Endothelial cell of umbilical vein (primary cell): ENCODE results near the gene STXBP2. TPM values are rescaled to one million over a fixed set of nuclear protein-coding genes. Genes with fewer than 3 reads are reported as not detected.

ENCODE experiments used
- BruUV-seq: library from RNA; stranded (reverse); fragments of 400-500 nt; replicated peaks from 2 replicates; lab custom pipeline; 2021; lab: Mats Ljungman, UMichigan
- CTCF ChIA-PET: fragments of 300-600, 350-600 bp; sonication (Branson Sonifier 250); formaldehyde crosslinking; loops from one replicate; lab custom pipeline; 2021; ENCODE audit warnings: antibody characterized with exemption, inconsistent platforms; lab: Charles Lee
- POLR2A ChIA-PET: fragments of 300-600, 350-600 bp; sonication (Branson Sonifier 250); formaldehyde crosslinking; loops from one replicate; lab custom pipeline; 2021; ENCODE audit warnings: antibody characterized with exemption, inconsistent platforms; lab: Charles Lee
- DNase-seq: peaks from one replicate; pipeline ENCODE4 v3.0.0-alpha.2; 2011; ENCODE audit warnings: low read depth, low spot score
- FAIRE-seq: peaks from 2 replicates; lab custom pipeline; 2011; peaks lifted over from hg19 to GRCh38; lab: Jason Lieb, UNC
- H2AFZ ChIP-seq: 2 replicates; pipeline ENCODE4 v1.6.0; 2012; ENCODE audit warnings: low read depth, low read length, control low read depth, inconsistent platforms
- H3K27ac ChIP-seq: 2 replicates; pipeline ENCODE4 v1.5.1; 2011; ENCODE audit warnings: low read depth, mild to moderate bottlenecking, control low read depth, low read length, moderate library complexity; ENCODE audit not compliant: insufficient read depth
- H3K27me3 ChIP-seq, 2 experiments: 2 replicates each; pipeline versions ENCODE4 v1.6.0 to v1.6.1; 2011; ENCODE audit warnings: low read length in 2 of 2, mixed read lengths in 1 of 2; ENCODE audit not compliant: control insufficient read depth in 2 of 2, insufficient read depth in 2 of 2
- H3K36me3 ChIP-seq, 2 experiments: 2 replicates in 1 of 2; 3 replicates in 1 of 2; pipeline ENCODE4 v1.5.1; 2011; ENCODE audit warnings: low read length in 2 of 2, mild to moderate bottlenecking in 1 of 2, moderate library complexity in 1 of 2; ENCODE audit not compliant: control insufficient read depth in 2 of 2, insufficient read depth in 2 of 2; ENCODE audit errors: extremely low read depth in 1 of 2
- H3K4me1 ChIP-seq: 3 replicates; pipeline ENCODE4 v1.5.1; 2011; ENCODE audit warnings: mild to moderate bottlenecking, low read length; ENCODE audit not compliant: control insufficient read depth, insufficient read depth; ENCODE audit errors: extremely low read depth
- H3K4me2 ChIP-seq: 2 replicates; pipeline ENCODE4 v1.6.1; 2011; ENCODE audit warnings: low read length, control low read depth, mixed read lengths; ENCODE audit not compliant: insufficient read depth
- H3K4me3 ChIP-seq, 3 experiments: fragments of 200-600 bp in 1 of 3; sonication (generic), shearing (Covaris generic) in 1 of 3; replicated peaks in 1 of 3; 2 replicates each; pipeline ENCODE4 v1.5.1; 2011 to 2016; ENCODE audit warnings: control low read depth in 3 of 3, low read length in 3 of 3, mild to moderate bottlenecking in 2 of 3, inconsistent platforms in 1 of 3, low read depth in 1 of 3, moderate library complexity in 1 of 3; ENCODE audit not compliant: insufficient read depth in 1 of 3
- H3K79me2 ChIP-seq: 2 replicates; pipeline ENCODE4 v1.6.0; 2012; ENCODE audit warnings: low read length, inconsistent platforms; ENCODE audit not compliant: control insufficient read depth, insufficient read depth
- H3K9ac ChIP-seq: replicated peaks from 2 replicates; pipeline ENCODE3; 2011; ENCODE audit warnings: low read length, control low read depth; ENCODE audit not compliant: insufficient read depth; ENCODE audit errors: extremely low read depth
- H3K9me1 ChIP-seq: replicated peaks from 3 replicates; pipeline ENCODE4 v1.6.0; 2011; ENCODE audit warnings: mild to moderate bottlenecking, low read length; ENCODE audit not compliant: control insufficient read depth, insufficient read depth; ENCODE audit errors: extremely low read depth
- H3K9me3 ChIP-seq: replicated peaks from 2 replicates; pipeline ENCODE4 v1.5.1; 2012; ENCODE audit warnings: low read length, inconsistent platforms; ENCODE audit not compliant: control insufficient read depth, insufficient read depth
- H4K20me1 ChIP-seq: replicated peaks from 2 replicates; pipeline ENCODE3; 2011; ENCODE audit warnings: mild to moderate bottlenecking, low read length; ENCODE audit not compliant: control insufficient read depth, insufficient read depth; ENCODE audit errors: extremely low read depth
- CTCF ChIP-seq, 2 donors: IDR thresholded peaks; 1 replicate in 1 of 2; 2 replicates in 1 of 2; pipeline ENCODE4 v1.5.1; 2011; ENCODE audit warnings: low read length in 2 of 2, mild to moderate bottlenecking in 2 of 2, moderate library complexity in 2 of 2, control low read depth in 1 of 2, inconsistent platforms in 1 of 2, low read depth in 1 of 2; ENCODE audit not compliant: insufficient read depth in 1 of 2; ENCODE audit errors: extremely low read depth in 1 of 2
- EZH2 ChIP-seq: IDR thresholded peaks from 2 replicates; pipeline ENCODE4 v1.6.1; 2012; ENCODE audit warnings: borderline replicate concordance, low read depth, mild to moderate bottlenecking, moderate library complexity, low read length, inconsistent platforms; ENCODE audit not compliant: severe bottlenecking
- FOS ChIP-seq: IDR thresholded peaks from 2 replicates; pipeline ENCODE4 v1.6.1; 2011; ENCODE audit warnings: mild to moderate bottlenecking, low read length, moderate library complexity, borderline replicate concordance; ENCODE audit not compliant: insufficient read depth
- GATA2 ChIP-seq: IDR thresholded peaks from 2 replicates; pipeline ENCODE4 v1.7.0; 2011; ENCODE audit warnings: low read depth, mild to moderate bottlenecking, moderate library complexity, mixed read lengths, low read length; ENCODE audit not compliant: insufficient read length, insufficient read depth
- MYC ChIP-seq: IDR thresholded peaks from one replicate; pipeline ENCODE4 v1.6.1; 2011; ENCODE audit warnings: mild to moderate bottlenecking, low read depth, low read length
- POLR2A ChIP-seq: IDR thresholded peaks from 2 replicates; pipeline ENCODE4 v1.6.1; 2012; ENCODE audit warnings: low read depth, mild to moderate bottlenecking, control low read depth, low read length
- POLR2AphosphoS5 ChIP-seq: IDR thresholded peaks from 2 replicates; pipeline ENCODE4 v1.6.1; 2012; ENCODE audit warnings: low read depth, mild to moderate bottlenecking, control low read depth, low read length, moderate library complexity; ENCODE audit not compliant: insufficient read depth
- dilution Hi-C: fragments of 300-500 bp; cut with MboI; formaldehyde crosslinking; loops from one replicate; pipeline ENCODE4 v1.15.0; 2019; ENCODE audit warnings: low sequenced_read_pairs; ENCODE audit not compliant: extremely low pct_ligation_motif_present
- intact Hi-C: fragments of 100-400 bp; cut with micrococcal nuclease; formaldehyde crosslinking; loops from one replicate; pipeline ENCODE4 v1.10.0; 2022
- polyA plus RNA-seq, 4 experiments: library from polyadenylated mRNA; depleted of rRNA in 3 of 4; stranded (reverse) in 3 of 4; unstranded in 1 of 4; fragments of >200 nt; gene quantifications; 2 replicates each; pipeline versions ENCODE4 v1.2.1 to v1.2.3, GENCODE V29; 2011 to 2012; ENCODE audit warnings: missing spikeins in 1 of 4
- total RNA-seq: library from RNA; stranded (reverse); gene quantifications from 2 replicates; pipeline ENCODE4 v1.2.3, GENCODE V29; 2021
- TF ChIP-seq, protein P1 (sequence below): IDR thresholded peaks from 2 replicates; pipeline ENCODE4 v1.6.1; 2011; ENCODE audit not compliant: insufficient read depth, insufficient read length

STXBP2 gene
- total and polyA plus RNA-seq, 2 donors (not counting 3 experiments of a cell fraction or from before 2014, with no cell fraction given): 70.0 to 105 TPM

GRCh38 chr19:7633698-7634097 is 3.2 kb upstream of the STXBP2 start, which contains the start of gene PCP2:
TSS of gene PCP2 (minus strand) at chr19:7633719. CDS start at chr19:7633457, 262 bp downstream.
- POLR2A ChIA-PET: interaction anchor here (0.6 kb wide), 1 partner anchor 305 kb away, joined by 5 read pairs; no protein-coding TSS in a partner anchor
- H3K4me2 ChIP-seq: no peak within 1 kb of the TSS
- intact Hi-C loops (no loop called here), dilution Hi-C loops (no loop called here)
- H3K9ac ChIP-seq: no peak within 1 kb of the TSS
- no peaks in the 10 kb centered on the region for H3K9me1 ChIP-seq
- H3K27ac ChIP-seq: no peak within 1 kb of the TSS
- peaks cover 0 to 4% of the 10 kb centered on the region in 2 experiments for H3K36me3 ChIP-seq
- CTCF ChIA-PET: interaction anchor here (0.6 to 1.6 kb wide), 2 partner anchors 65 to 369 kb away, joined by 3 to 6 read pairs; no protein-coding TSS in a partner anchor
- H3K4me3 ChIP-seq: no peak within 1 kb of the TSS
- H4K20me1 ChIP-seq: no peaks in the 10 kb centered on the region
- no peaks in the 10 kb centered on the region for H3K9me3 ChIP-seq
- no peak for TF ChIP-seq POLR2AphosphoS5
- no peak for TF ChIP-seq GATA2
- no peak for TF ChIP-seq MYC
- no peak for TF ChIP-seq FOS
- TF ChIP-seq, protein P1, sequence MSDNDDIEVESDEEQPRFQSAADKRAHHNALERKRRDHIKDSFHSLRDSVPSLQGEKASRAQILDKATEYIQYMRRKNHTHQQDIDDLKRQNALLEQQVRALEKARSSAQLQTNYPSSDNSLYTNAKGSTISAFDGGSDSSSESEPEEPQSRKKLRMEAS: no peak
- no peak for TF ChIP-seq CTCF (IDR thresholded peaks at IDR 0.05; ENCODE audit: extremely low read depth in 1 of 2, insufficient read depth in 1 of 2, low read depth in 1 of 2, low read length in 2 of 2)
- no peak for TF ChIP-seq POLR2A
- no peak for TF ChIP-seq EZH2
- no peaks in the 10 kb centered on the region for H3K27me3 ChIP-seq
- H3K4me1 ChIP-seq: peaks cover 17% of the 10 kb centered on the region
- BruUV-seq: no TSS peak
- no peak within 1 kb of the TSS for H2AFZ ChIP-seq
- H3K79me2 ChIP-seq: peaks cover 18% of the 10 kb centered on the region
- DNase-seq (no peak), FAIRE-seq (no peak)
